SJSA1 (cell line): Measurements from ENCODE around the gene COL12A1. TPM values are rescaled to one million over a fixed set of nuclear protein-coding genes. Genes with fewer than 3 reads are reported as not detected.
A peak's percentile ranks its signal among the peaks of the same experiment; 100 is the strongest.

Experiments
- DNase-seq, 2 experiments: peaks; one replicate each; pipeline ENCODE4 v3.0.0-alpha.2; 2015 to 2020; ENCODE audit warnings: low spot score in 2 of 2, low read depth in 1 of 2
- H3K27ac ChIP-seq: fragments of 250-450 bp; sonication (Bioruptor Pico); 2 replicates; pipeline ENCODE4 v1.5.1; 2020; ENCODE audit warnings: mild to moderate bottlenecking, moderate library complexity
- H3K27me3 ChIP-seq: fragments of 250-450 bp; sonication (Bioruptor Pico); replicated peaks from 2 replicates; pipeline ENCODE4 v1.5.1; 2020; ENCODE audit warnings: mild to moderate bottlenecking, moderate library complexity
- H3K36me3 ChIP-seq: fragments of 250-450 bp; sonication (Bioruptor Pico); 2 replicates; pipeline ENCODE4 v1.5.1; 2020; ENCODE audit warnings: mild to moderate bottlenecking
- H3K4me1 ChIP-seq: fragments of 250-450 bp; sonication (Bioruptor Pico); replicated peaks from 2 replicates; pipeline ENCODE4 v1.6.1; 2021; ENCODE audit warnings: mild to moderate bottlenecking
- H3K4me3 ChIP-seq: fragments of 250-450 bp; sonication (Bioruptor Pico); 2 replicates; pipeline ENCODE4 v1.5.1; 2020; ENCODE audit warnings: mild to moderate bottlenecking
- H3K9me3 ChIP-seq: fragments of 250-450 bp; sonication (Bioruptor Pico); replicated peaks from 2 replicates; pipeline ENCODE4 v1.5.1; 2020; ENCODE audit warnings: mild to moderate bottlenecking
- total RNA-seq: library from RNA; depleted of rRNA; stranded (reverse); fragments of >200 nt; shearing (Covaris generic); gene quantifications from 2 replicates; pipeline ENCODE4 v1.2.3, GENCODE V29; 2014

COL12A1 gene
- total RNA-seq, 1 experiment from 2014 or later = 233 TPM

GRCh38 chr6:75156186-75156878 lies 49.5 kb downstream of the COL12A1 start:
- H3K27me3 ChIP-seq = no peaks in the 10 kb centered on the region
- no peak for DNase-seq
- peaks cover 16% of the 10 kb centered on the region for H3K4me1 ChIP-seq
- H3K9me3 ChIP-seq = no peaks in the 10 kb centered on the region
- no peak overlapping the region for H3K27ac ChIP-seq
- H3K36me3 ChIP-seq = peaks cover 56% of the 10 kb centered on the region
- no peak overlapping the region for H3K4me3 ChIP-seq

GRCh38 chr6:75155631-75156030 lies 50.2 kb downstream of the COL12A1 start:
- no peak for DNase-seq
- Histone ChIP-seq H3K9me3 (no peaks in the 10 kb centered on the region), H3K36me3 (peaks cover 58% of the 10 kb centered on the region), H3K27ac (no peak overlapping the region), H3K4me1 (peaks cover 16% of the 10 kb centered on the region), H3K4me3 (no peak overlapping the region), H3K27me3 (no peaks in the 10 kb centered on the region)

GRCh38 chr6:75154973-75155372 lies 50.9 kb downstream of the COL12A1 start:
- Histone ChIP-seq H3K4me1 (peaks cover 16% of the 10 kb centered on the region), H3K4me3 (no peak overlapping the region), H3K27me3 (no peaks in the 10 kb centered on the region), H3K36me3 (peaks cover 58% of the 10 kb centered on the region), H3K27ac (no peak overlapping the region), H3K9me3 (no peaks in the 10 kb centered on the region)
- DNase-seq = no peak

GRCh38 chr6:75150685-75151412 lies 55.0 kb downstream of the COL12A1 start:
- Histone ChIP-seq H3K27me3 (no peaks in the 10 kb centered on the region), H3K4me3 (no peak overlapping the region), H3K27ac (no peak overlapping the region), H3K9me3 (no peaks in the 10 kb centered on the region), H3K4me1 (no peaks in the 10 kb centered on the region), H3K36me3 (peaks cover 88% of the 10 kb centered on the region)
- no peak for DNase-seq

GRCh38 chr6:75149696-75150095 lies 56.2 kb downstream of the COL12A1 start:
- no peak overlapping the region for H3K27ac ChIP-seq
- no peak overlapping the region for H3K4me3 ChIP-seq
- no peaks in the 10 kb centered on the region for H3K9me3 ChIP-seq
- no peak for DNase-seq
- H3K4me1 ChIP-seq = no peaks in the 10 kb centered on the region
- peaks cover 88% of the 10 kb centered on the region for H3K36me3 ChIP-seq
- H3K27me3 ChIP-seq = no peaks in the 10 kb centered on the region

GRCh38 chr6:75149240-75149639 lies 56.6 kb downstream of the COL12A1 start:
- H3K9me3 ChIP-seq = no peaks in the 10 kb centered on the region
- peaks cover 88% of the 10 kb centered on the region for H3K36me3 ChIP-seq
- DNase-seq = no peak
- no peak overlapping the region for H3K27ac ChIP-seq
- no peaks in the 10 kb centered on the region for H3K27me3 ChIP-seq
- H3K4me3 ChIP-seq = no peak overlapping the region
- no peaks in the 10 kb centered on the region; the same call in 1 of the 2 replicates for H3K4me1 ChIP-seq

GRCh38 chr6:75147512-75147911 lies 58.3 kb downstream of the COL12A1 start:
- peaks cover 97% of the 10 kb centered on the region for H3K36me3 ChIP-seq
- no peak overlapping the region for H3K4me3 ChIP-seq
- peaks cover 11% of the 10 kb centered on the region; the same call in 1 of the 2 replicates for H3K4me1 ChIP-seq
- no peaks in the 10 kb centered on the region for H3K9me3 ChIP-seq
- DNase-seq = no peak
- no peak overlapping the region for H3K27ac ChIP-seq
- H3K27me3 ChIP-seq = no peaks in the 10 kb centered on the region

GRCh38 chr6:75145976-75146375 lies 59.9 kb downstream of the COL12A1 start:
- Histone ChIP-seq H3K27me3 (no peaks in the 10 kb centered on the region), H3K36me3 (peaks cover 97% of the 10 kb centered on the region)

GRCh38 chr6:75145211-75145610 lies 60.6 kb downstream of the COL12A1 start:
- H3K36me3 ChIP-seq = peaks cover 96% of the 10 kb centered on the region
- H3K4me1 ChIP-seq = peaks cover 11% of the 10 kb centered on the region; the same call in 1 of the 2 replicates
- no peaks in the 10 kb centered on the region for H3K27me3 ChIP-seq

More at GRCh38 chr6:75145976-75146375, 59.9 kb downstream of the COL12A1 start:
- no peak overlapping the region for H3K27ac ChIP-seq
- H3K9me3 ChIP-seq = no peaks in the 10 kb centered on the region
- DNase-seq = no peak
- H3K4me1 ChIP-seq = peaks cover 11% of the 10 kb centered on the region; the same call in 1 of the 2 replicates
- no peak overlapping the region for H3K4me3 ChIP-seq

GRCh38 chr6:75144386-75144785 lies 61.5 kb downstream of the COL12A1 start:
- Histone ChIP-seq H3K27ac (no peak overlapping the region), H3K27me3 (no peaks in the 10 kb centered on the region), H3K36me3 (peaks cover 93% of the 10 kb centered on the region), H3K4me1 (peaks cover 11% of the 10 kb centered on the region; the same call in 1 of the 2 replicates), H3K4me3 (no peak overlapping the region), H3K9me3 (no peaks in the 10 kb centered on the region)
- no peak for DNase-seq

More at GRCh38 chr6:75145211-75145610, 60.6 kb downstream of the COL12A1 start:
- Histone ChIP-seq H3K4me3 (no peak overlapping the region), H3K27ac (no peak overlapping the region), H3K9me3 (no peaks in the 10 kb centered on the region)
- DNase-seq = no peak

- no peak overlapping the region for H3K4me3 ChIP-seq
- no peak overlapping the region for H3K27ac ChIP-seq
- DNase-seq = peak in 1 of 2 experiments; percentile 38
- peaks cover 11% of the 10 kb centered on the region; the same call in 1 of the 2 replicates for H3K4me1 ChIP-seq
- no peaks in the 10 kb centered on the region for H3K27me3 ChIP-seq
- H3K9me3 ChIP-seq = no peaks in the 10 kb centered on the region
- H3K36me3 ChIP-seq = peaks cover 90% of the 10 kb centered on the region
Measured at GRCh38 chr6:75143191-75143590, 62.7 kb downstream of the COL12A1 start.

- peaks cover 11% of the 10 kb centered on the region; the same call in 1 of the 2 replicates for H3K4me1 ChIP-seq
- no peak for DNase-seq
- no peaks in the 10 kb centered on the region for H3K27me3 ChIP-seq
- H3K27ac ChIP-seq = no peak overlapping the region
- peaks cover 90% of the 10 kb centered on the region for H3K36me3 ChIP-seq
- no peaks in the 10 kb centered on the region for H3K9me3 ChIP-seq
- no peak overlapping the region for H3K4me3 ChIP-seq
Measured at GRCh38 chr6:75142721-75143120, 63.1 kb downstream of the COL12A1 start.

- H3K27ac ChIP-seq = no peak overlapping the region
- DNase-seq = no peak
- peaks cover 88% of the 10 kb centered on the region for H3K36me3 ChIP-seq
- peaks cover 5% of the 10 kb centered on the region for H3K4me1 ChIP-seq
- H3K9me3 ChIP-seq = no peaks in the 10 kb centered on the region
- H3K27me3 ChIP-seq = no peaks in the 10 kb centered on the region
- no peak overlapping the region for H3K4me3 ChIP-seq
Measured at GRCh38 chr6:75135876-75136275, 70.0 kb downstream of the COL12A1 start.

- H3K27ac ChIP-seq = no peak overlapping the region
- H3K4me1 ChIP-seq = peaks cover 10% of the 10 kb centered on the region
- no peak for DNase-seq
- H3K4me3 ChIP-seq = no peak overlapping the region
- H3K36me3 ChIP-seq = peaks cover 89% of the 10 kb centered on the region
- H3K27me3 ChIP-seq = no peaks in the 10 kb centered on the region
- no peaks in the 10 kb centered on the region for H3K9me3 ChIP-seq
Measured at GRCh38 chr6:75135450-75135849, 70.4 kb downstream of the COL12A1 start.
